Activated CD8-positive, alpha-beta memory T cell treated with anti-CD3 and anti-CD28 coated beads, Interleukin-2, amount 50 U/mL, for 1 hour (primary cell): ENCODE measurements around the gene SLCO3A1.

Experiments used
- DNase-seq: peaks from one replicate; pipeline ENCODE4 v3.0.0-alpha.2; 2020; ENCODE audit errors: extremely low read depth

The SLCO3A1 gene

GRCh38 chr15:92100751-92101150 is 247.2 kb downstream of the SLCO3A1 start:
- DNase-seq: no peak

- no peak for DNase-seq
Observed at GRCh38 chr15:92101708-92102394, 248.3 kb downstream of the SLCO3A1 start.

GRCh38 chr15:92102395-92102755 is 248.9 kb downstream of the SLCO3A1 start:
- no peak for DNase-seq

GRCh38 chr15:92104072-92104471 is 250.6 kb downstream of the SLCO3A1 start:
- no peak for DNase-seq

GRCh38 chr15:92105611-92106010 is 252.1 kb downstream of the SLCO3A1 start:
- no peak for DNase-seq

- no peak for DNase-seq
Observed at GRCh38 chr15:92107510-92107909, 254.0 kb downstream of the SLCO3A1 start.

- no peak for DNase-seq
Observed at GRCh38 chr15:92109191-92109873, 255.8 kb downstream of the SLCO3A1 start.

- no peak for DNase-seq
Observed at GRCh38 chr15:92111291-92111690, 257.8 kb downstream of the SLCO3A1 start.

- no peak for DNase-seq
Observed at GRCh38 chr15:92111751-92112150, 258.2 kb downstream of the SLCO3A1 start.

- no peak for DNase-seq
Observed at GRCh38 chr15:92112180-92112579, 258.7 kb downstream of the SLCO3A1 start.

GRCh38 chr15:92112711-92113110 is 259.2 kb downstream of the SLCO3A1 start:
- no peak for DNase-seq

- no peak for DNase-seq
Observed at GRCh38 chr15:92113832-92114231, 260.3 kb downstream of the SLCO3A1 start.

GRCh38 chr15:92115834-92116233 is 262.3 kb downstream of the SLCO3A1 start:
- DNase-seq: no peak

GRCh38 chr15:92116330-92116729 is 262.8 kb downstream of the SLCO3A1 start:
- DNase-seq: no peak

- no peak for DNase-seq
Observed at GRCh38 chr15:92117261-92117731, 263.8 kb downstream of the SLCO3A1 start.

GRCh38 chr15:92118162-92118935 is 264.8 kb downstream of the SLCO3A1 start:
- DNase-seq: no peak

- no peak for DNase-seq
Observed at GRCh38 chr15:92118936-92119325, 265.4 kb downstream of the SLCO3A1 start.

GRCh38 chr15:92120094-92120795 is 266.7 kb downstream of the SLCO3A1 start:
- DNase-seq: no peak

GRCh38 chr15:92121047-92121446 is 267.5 kb downstream of the SLCO3A1 start:
- DNase-seq: no peak

GRCh38 chr15:92122259-92122658 is 268.8 kb downstream of the SLCO3A1 start:
- DNase-seq: no peak

GRCh38 chr15:92123962-92124656 is 270.6 kb downstream of the SLCO3A1 start:
- no peak for DNase-seq

- no peak for DNase-seq
Observed at GRCh38 chr15:92124657-92125010, 271.1 kb downstream of the SLCO3A1 start.
